ENCODE measurements around the gene CWC22.

- TF ChIP-seq RAD21 (conservative IDR thresholded peaks at IDR 0.05): no peak
- TF ChIP-seq EZH2 (IDR thresholded peaks at IDR 0.05; ENCODE audit: borderline replicate concordance, insufficient read depth, low read length, poor library complexity, severe bottlenecking): no peak
- TF ChIP-seq, protein P1, sequence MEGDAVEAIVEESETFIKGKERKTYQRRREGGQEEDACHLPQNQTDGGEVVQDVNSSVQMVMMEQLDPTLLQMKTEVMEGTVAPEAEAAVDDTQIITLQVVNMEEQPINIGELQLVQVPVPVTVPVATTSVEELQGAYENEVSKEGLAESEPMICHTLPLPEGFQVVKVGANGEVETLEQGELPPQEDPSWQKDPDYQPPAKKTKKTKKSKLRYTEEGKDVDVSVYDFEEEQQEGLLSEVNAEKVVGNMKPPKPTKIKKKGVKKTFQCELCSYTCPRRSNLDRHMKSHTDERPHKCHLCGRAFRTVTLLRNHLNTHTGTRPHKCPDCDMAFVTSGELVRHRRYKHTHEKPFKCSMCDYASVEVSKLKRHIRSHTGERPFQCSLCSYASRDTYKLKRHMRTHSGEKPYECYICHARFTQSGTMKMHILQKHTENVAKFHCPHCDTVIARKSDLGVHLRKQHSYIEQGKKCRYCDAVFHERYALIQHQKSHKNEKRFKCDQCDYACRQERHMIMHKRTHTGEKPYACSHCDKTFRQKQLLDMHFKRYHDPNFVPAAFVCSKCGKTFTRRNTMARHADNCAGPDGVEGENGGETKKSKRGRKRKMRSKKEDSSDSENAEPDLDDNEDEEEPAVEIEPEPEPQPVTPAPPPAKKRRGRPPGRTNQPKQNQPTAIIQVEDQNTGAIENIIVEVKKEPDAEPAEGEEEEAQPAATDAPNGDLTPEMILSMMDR (IDR thresholded peaks at IDR 0.05; ENCODE audit: poor library complexity, severe bottlenecking): no peak
Measured at GRCh38 chr2:180050246-180050645, 43.1 kb upstream of the CWC22 start.

Data from neural cell (in vitro differentiated cells).